WTC11 (cell line): Measurements from ENCODE around the gene PCNX3.

Source experiments
- CREM ChIP-seq: sonication (generic); formaldehyde crosslinking; IDR thresholded peaks from 2 replicates; pipeline ENCODE4 v1.8.1; 2022; ENCODE audit warnings: mild to moderate bottlenecking, missing genetic modification reagents, moderate library complexity
- IRF2 ChIP-seq: sonication (generic); formaldehyde crosslinking; IDR thresholded peaks from 2 replicates; pipeline ENCODE4 v1.8.0; 2022; ENCODE audit warnings: low read depth, missing genetic modification reagents, borderline replicate concordance
- MYBL2 ChIP-seq: sonication (generic); formaldehyde crosslinking; IDR thresholded peaks from 2 replicates; pipeline ENCODE4 v1.8.1; 2023; ENCODE audit warnings: mild to moderate bottlenecking, moderate library complexity, missing genetic modification reagents
- NFE2L1 ChIP-seq: sonication (generic); formaldehyde crosslinking; IDR thresholded peaks from 2 replicates; pipeline ENCODE4 v1.8.1; 2023; ENCODE audit warnings: missing genetic modification reagents
- TF ChIP-seq, protein P1 (sequence below): fragments of 200-600 bp; IDR thresholded peaks from 2 replicates; pipeline ENCODE4 v1.8.0; 2022; ENCODE audit warnings: antibody characterized with exemption
- TF ChIP-seq, protein P2 (sequence below): sonication (generic); formaldehyde crosslinking; IDR thresholded peaks from 2 replicates; pipeline ENCODE4 v1.8.1; 2023; ENCODE audit warnings: mild to moderate bottlenecking, missing genetic modification reagents
- TF ChIP-seq, protein P3 (sequence below): sonication (generic); formaldehyde crosslinking; conservative IDR thresholded peaks from 2 replicates; pipeline ENCODE4 v1.8.1; 2023; ENCODE audit warnings: mild to moderate bottlenecking, low read depth, missing genetic modification reagents, moderate library complexity
- TF ChIP-seq, protein P4 (sequence below): sonication (generic); formaldehyde crosslinking; IDR thresholded peaks from 2 replicates; pipeline ENCODE4 v1.8.1; 2023; ENCODE audit warnings: mild to moderate bottlenecking, missing genetic modification reagents, moderate library complexity

DNA sequence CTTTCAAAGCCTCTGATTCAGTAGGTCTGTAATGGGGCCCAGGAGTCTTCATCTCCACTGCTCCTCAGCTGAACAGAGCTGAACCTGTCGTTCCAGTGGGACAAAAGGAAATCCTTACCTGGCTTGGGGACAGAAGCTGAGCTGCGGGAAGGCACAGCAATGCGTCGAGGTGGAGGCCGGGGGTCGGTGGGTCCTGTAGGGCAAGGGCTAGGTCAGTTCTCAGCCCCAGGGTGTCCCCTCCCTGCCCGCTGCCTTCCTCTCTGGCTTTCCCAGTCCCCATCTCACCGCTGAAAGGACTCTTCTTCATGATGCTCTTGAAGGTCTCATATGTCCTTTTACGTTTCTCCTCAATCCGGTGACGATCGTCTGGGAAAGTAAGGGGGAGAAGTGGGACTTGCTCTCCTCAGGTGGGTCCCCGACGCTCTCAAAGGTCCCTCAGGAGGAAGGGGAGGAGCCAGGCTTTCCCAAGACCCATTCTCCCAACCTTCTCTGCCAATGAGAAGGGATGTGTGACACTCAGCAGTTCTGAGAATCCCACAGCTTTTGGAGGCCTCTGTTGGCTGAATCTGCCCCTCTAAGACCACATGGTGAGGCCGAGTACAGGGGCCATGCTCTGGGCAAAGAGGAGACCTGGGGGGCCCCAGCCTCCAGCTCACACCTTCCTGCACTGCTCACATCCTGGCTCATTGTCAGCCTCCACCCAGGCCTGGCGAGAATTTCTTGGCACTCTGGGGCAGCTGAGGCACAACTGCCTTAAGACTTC lies 40.2 kb downstream of the PCNX3 start:
- TF ChIP-seq, protein P1, sequence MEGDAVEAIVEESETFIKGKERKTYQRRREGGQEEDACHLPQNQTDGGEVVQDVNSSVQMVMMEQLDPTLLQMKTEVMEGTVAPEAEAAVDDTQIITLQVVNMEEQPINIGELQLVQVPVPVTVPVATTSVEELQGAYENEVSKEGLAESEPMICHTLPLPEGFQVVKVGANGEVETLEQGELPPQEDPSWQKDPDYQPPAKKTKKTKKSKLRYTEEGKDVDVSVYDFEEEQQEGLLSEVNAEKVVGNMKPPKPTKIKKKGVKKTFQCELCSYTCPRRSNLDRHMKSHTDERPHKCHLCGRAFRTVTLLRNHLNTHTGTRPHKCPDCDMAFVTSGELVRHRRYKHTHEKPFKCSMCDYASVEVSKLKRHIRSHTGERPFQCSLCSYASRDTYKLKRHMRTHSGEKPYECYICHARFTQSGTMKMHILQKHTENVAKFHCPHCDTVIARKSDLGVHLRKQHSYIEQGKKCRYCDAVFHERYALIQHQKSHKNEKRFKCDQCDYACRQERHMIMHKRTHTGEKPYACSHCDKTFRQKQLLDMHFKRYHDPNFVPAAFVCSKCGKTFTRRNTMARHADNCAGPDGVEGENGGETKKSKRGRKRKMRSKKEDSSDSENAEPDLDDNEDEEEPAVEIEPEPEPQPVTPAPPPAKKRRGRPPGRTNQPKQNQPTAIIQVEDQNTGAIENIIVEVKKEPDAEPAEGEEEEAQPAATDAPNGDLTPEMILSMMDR, result no peak
- TF ChIP-seq, protein P2, sequence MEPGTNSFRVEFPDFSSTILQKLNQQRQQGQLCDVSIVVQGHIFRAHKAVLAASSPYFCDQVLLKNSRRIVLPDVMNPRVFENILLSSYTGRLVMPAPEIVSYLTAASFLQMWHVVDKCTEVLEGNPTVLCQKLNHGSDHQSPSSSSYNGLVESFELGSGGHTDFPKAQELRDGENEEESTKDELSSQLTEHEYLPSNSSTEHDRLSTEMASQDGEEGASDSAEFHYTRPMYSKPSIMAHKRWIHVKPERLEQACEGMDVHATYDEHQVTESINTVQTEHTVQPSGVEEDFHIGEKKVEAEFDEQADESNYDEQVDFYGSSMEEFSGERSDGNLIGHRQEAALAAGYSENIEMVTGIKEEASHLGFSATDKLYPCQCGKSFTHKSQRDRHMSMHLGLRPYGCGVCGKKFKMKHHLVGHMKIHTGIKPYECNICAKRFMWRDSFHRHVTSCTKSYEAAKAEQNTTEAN, result no peak
- no peak for TF ChIP-seq CREM (CRISPR knock-in tag)
- no peak for TF ChIP-seq NFE2L1 (CRISPR knock-in tag)
- TF ChIP-seq, protein P3, sequence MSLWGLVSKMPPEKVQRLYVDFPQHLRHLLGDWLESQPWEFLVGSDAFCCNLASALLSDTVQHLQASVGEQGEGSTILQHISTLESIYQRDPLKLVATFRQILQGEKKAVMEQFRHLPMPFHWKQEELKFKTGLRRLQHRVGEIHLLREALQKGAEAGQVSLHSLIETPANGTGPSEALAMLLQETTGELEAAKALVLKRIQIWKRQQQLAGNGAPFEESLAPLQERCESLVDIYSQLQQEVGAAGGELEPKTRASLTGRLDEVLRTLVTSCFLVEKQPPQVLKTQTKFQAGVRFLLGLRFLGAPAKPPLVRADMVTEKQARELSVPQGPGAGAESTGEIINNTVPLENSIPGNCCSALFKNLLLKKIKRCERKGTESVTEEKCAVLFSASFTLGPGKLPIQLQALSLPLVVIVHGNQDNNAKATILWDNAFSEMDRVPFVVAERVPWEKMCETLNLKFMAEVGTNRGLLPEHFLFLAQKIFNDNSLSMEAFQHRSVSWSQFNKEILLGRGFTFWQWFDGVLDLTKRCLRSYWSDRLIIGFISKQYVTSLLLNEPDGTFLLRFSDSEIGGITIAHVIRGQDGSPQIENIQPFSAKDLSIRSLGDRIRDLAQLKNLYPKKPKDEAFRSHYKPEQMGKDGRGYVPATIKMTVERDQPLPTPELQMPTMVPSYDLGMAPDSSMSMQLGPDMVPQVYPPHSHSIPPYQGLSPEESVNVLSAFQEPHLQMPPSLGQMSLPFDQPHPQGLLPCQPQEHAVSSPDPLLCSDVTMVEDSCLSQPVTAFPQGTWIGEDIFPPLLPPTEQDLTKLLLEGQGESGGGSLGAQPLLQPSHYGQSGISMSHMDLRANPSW, result no peak
- no peak for TF ChIP-seq IRF2 (CRISPR knock-in tag)
- TF ChIP-seq, protein P4, sequence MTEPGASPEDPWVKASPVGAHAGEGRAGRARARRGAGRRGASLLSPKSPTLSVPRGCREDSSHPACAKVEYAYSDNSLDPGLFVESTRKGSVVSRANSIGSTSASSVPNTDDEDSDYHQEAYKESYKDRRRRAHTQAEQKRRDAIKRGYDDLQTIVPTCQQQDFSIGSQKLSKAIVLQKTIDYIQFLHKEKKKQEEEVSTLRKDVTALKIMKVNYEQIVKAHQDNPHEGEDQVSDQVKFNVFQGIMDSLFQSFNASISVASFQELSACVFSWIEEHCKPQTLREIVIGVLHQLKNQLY (CRISPR knock-in tag), result no peak
- TF ChIP-seq MYBL2 (CRISPR knock-in tag), result no peak
